HepG2 (cell line): ENCODE data around the gene GPT2. TPM values are rescaled to one million over a fixed set of nuclear protein-coding genes. Genes with fewer than 3 reads are reported as not detected.

ENCODE experiments used
- BCL6 ChIP-seq: IDR thresholded peaks from 2 replicates; pipeline ENCODE4 v1.6.1; 2016; ENCODE audit warnings: missing genetic modification reagents, missing compliant biosample characterization
- CENPT ChIP-seq: sonication (generic); formaldehyde crosslinking; IDR thresholded peaks from 2 replicates; pipeline ENCODE4 v1.8.0; 2022; ENCODE audit warnings: low read depth, mild to moderate bottlenecking, moderate library complexity, missing genetic modification reagents
- EZH2 ChIP-seq: conservative IDR thresholded peaks from 2 replicates; pipeline ENCODE4 v1.6.1; 2012; ENCODE audit warnings: mild to moderate bottlenecking, low read depth, low read length, moderate library complexity
- FOXJ3 ChIP-seq: sonication (generic); formaldehyde crosslinking; IDR thresholded peaks from 2 replicates; pipeline ENCODE4 v1.4.0; 2020; ENCODE audit warnings: missing genetic modification reagents, mild to moderate bottlenecking, borderline replicate concordance
- FOXP1 ChIP-seq, 2 experiments: fragments of 450-650 bp in 1 of 2; IDR thresholded peaks; 2 replicates each; pipeline ENCODE4 v1.6.1; 2017 to 2018; ENCODE audit warnings: antibody characterized with exemption in 1 of 2
- GATAD1 ChIP-seq: IDR thresholded peaks from 2 replicates; pipeline ENCODE4 v1.6.1; 2016; ENCODE audit warnings: missing genetic modification reagents, missing compliant biosample characterization
- GRHL1 ChIP-seq: sonication (generic); formaldehyde crosslinking; conservative IDR thresholded peaks from 2 replicates; pipeline ENCODE4 v1.8.0; 2022; ENCODE audit warnings: missing genetic modification reagents
- MED8 ChIP-seq: sonication (generic); formaldehyde crosslinking; IDR thresholded peaks from 2 replicates; pipeline ENCODE4 v1.8.1; 2023; ENCODE audit warnings: mild to moderate bottlenecking, missing genetic modification reagents; ENCODE audit not compliant: insufficient replicate concordance
- SMC3 ChIP-seq: IDR thresholded peaks from 2 replicates; pipeline ENCODE4 v1.6.1; 2011; ENCODE audit warnings: low read length, improper control_type of control experiment
- SP4 ChIP-seq: sonication (generic); formaldehyde crosslinking; IDR thresholded peaks from 2 replicates; pipeline ENCODE4 v1.8.1; 2023; ENCODE audit warnings: mild to moderate bottlenecking, missing genetic modification reagents
- TEAD2 ChIP-seq: sonication (generic); formaldehyde crosslinking; IDR thresholded peaks from 2 replicates; pipeline ENCODE4 v1.9.0; 2021; ENCODE audit warnings: missing genetic modification reagents
- WIZ ChIP-seq: sonication (generic); formaldehyde crosslinking; IDR thresholded peaks from 2 replicates; pipeline ENCODE4 v1.5.1; 2020; ENCODE audit warnings: mild to moderate bottlenecking, missing genetic modification reagents
- ZIK1 ChIP-seq: sonication (generic); formaldehyde crosslinking; IDR thresholded peaks from 2 replicates; pipeline ENCODE4 v1.5.0; 2020; ENCODE audit warnings: mild to moderate bottlenecking, low read depth, missing genetic modification reagents, borderline replicate concordance
- ZNF354B ChIP-seq: sonication (generic); formaldehyde crosslinking; IDR thresholded peaks from 2 replicates; pipeline ENCODE4 v1.8.0; 2022; ENCODE audit warnings: mild to moderate bottlenecking, missing genetic modification reagents
- ZNF616 ChIP-seq: sonication (generic); formaldehyde crosslinking; IDR thresholded peaks from 2 replicates; pipeline ENCODE4 v1.5.0; 2020; ENCODE audit warnings: low read depth, mild to moderate bottlenecking, missing genetic modification reagents
- ZNF891 ChIP-seq: sonication (generic); formaldehyde crosslinking; IDR thresholded peaks from 2 replicates; pipeline ENCODE4 v1.5.0; 2020; ENCODE audit warnings: mild to moderate bottlenecking, missing genetic modification reagents
- polyA plus RNA-seq, 8 experiments: library from polyadenylated mRNA; depleted of rRNA in 3 of 8; stranded (reverse) in 7 of 8; unstranded in 1 of 8; fragments of >200 nt; fragmentation: Illumina TruSeq in 4 of 8; extraction: Trizol in 4 of 8; gene quantifications; 2 replicates each; pipeline versions ENCODE4 v1.2.1 to v1.2.3, GENCODE V29; 2011 to 2016; ENCODE audit warnings: low read depth in 4 of 8, missing spikeins in 1 of 8, mixed read lengths in 1 of 8; ENCODE audit not compliant: insufficient read depth in 1 of 8
- total RNA-seq, 5 experiments: library from RNA; depleted of rRNA; stranded (reverse); fragments of >200 nt; fragmentation: Illumina TruSeq; extraction: Trizol; gene quantifications; 2 replicates each; pipeline ENCODE4 v1.2.3, GENCODE V29; 2016; ENCODE audit warnings: low read depth in 1 of 5
- TF ChIP-seq, protein P1 (sequence below): conservative IDR thresholded peaks from 2 replicates; pipeline ENCODE4 v1.6.1; 2018; ENCODE audit warnings: missing genetic modification reagents
- TF ChIP-seq, protein P2 (sequence below): sonication (generic); formaldehyde crosslinking; IDR thresholded peaks from 2 replicates; pipeline ENCODE4; 2020; ENCODE audit warnings: missing genetic modification reagents, mild to moderate bottlenecking, borderline replicate concordance
- TF ChIP-seq, protein P3 (sequence below): sonication (generic); formaldehyde crosslinking; IDR thresholded peaks from 2 replicates; pipeline ENCODE4 v1.4.0; 2020; ENCODE audit warnings: missing genetic modification reagents; ENCODE audit errors: not compliant biosample characterization
- TF ChIP-seq, protein P4 (sequence below): IDR thresholded peaks from 2 replicates; pipeline ENCODE4 v1.6.1; 2016

GPT2 gene
- total and polyA plus RNA-seq, 2 of the 13 experiments (the other 11 are each of a cell fraction or from before 2014, with no cell fraction given) = 138 to 267 TPM

- TF ChIP-seq ZIK1 = peak; percentile 97
- TF ChIP-seq, protein P1, sequence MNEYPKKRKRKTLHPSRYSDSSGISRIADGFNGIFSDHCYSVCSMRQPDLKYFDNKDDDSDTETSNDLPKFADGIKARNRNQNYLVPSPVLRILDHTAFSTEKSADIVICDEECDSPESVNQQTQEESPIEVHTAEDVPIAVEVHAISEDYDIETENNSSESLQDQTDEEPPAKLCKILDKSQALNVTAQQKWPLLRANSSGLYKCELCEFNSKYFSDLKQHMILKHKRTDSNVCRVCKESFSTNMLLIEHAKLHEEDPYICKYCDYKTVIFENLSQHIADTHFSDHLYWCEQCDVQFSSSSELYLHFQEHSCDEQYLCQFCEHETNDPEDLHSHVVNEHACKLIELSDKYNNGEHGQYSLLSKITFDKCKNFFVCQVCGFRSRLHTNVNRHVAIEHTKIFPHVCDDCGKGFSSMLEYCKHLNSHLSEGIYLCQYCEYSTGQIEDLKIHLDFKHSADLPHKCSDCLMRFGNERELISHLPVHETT = peak; percentile 94
- TF ChIP-seq BCL6 = peak; percentile 81
- peak; percentile 80 for TF ChIP-seq GATAD1
- no peak; the same call in 1 of the 2 replicates for TF ChIP-seq TEAD2 (CRISPR knock-in tag)
- no peak for TF ChIP-seq FOXP1 (IDR thresholded peaks at IDR 0.05)
- TF ChIP-seq FOXP1 (CRISPR knock-in tag; IDR thresholded peaks at IDR 0.05) = peak; percentile 62
- TF ChIP-seq SMC3 = no peak; the same call in 1 of the 2 replicates
- TF ChIP-seq, protein P2, sequence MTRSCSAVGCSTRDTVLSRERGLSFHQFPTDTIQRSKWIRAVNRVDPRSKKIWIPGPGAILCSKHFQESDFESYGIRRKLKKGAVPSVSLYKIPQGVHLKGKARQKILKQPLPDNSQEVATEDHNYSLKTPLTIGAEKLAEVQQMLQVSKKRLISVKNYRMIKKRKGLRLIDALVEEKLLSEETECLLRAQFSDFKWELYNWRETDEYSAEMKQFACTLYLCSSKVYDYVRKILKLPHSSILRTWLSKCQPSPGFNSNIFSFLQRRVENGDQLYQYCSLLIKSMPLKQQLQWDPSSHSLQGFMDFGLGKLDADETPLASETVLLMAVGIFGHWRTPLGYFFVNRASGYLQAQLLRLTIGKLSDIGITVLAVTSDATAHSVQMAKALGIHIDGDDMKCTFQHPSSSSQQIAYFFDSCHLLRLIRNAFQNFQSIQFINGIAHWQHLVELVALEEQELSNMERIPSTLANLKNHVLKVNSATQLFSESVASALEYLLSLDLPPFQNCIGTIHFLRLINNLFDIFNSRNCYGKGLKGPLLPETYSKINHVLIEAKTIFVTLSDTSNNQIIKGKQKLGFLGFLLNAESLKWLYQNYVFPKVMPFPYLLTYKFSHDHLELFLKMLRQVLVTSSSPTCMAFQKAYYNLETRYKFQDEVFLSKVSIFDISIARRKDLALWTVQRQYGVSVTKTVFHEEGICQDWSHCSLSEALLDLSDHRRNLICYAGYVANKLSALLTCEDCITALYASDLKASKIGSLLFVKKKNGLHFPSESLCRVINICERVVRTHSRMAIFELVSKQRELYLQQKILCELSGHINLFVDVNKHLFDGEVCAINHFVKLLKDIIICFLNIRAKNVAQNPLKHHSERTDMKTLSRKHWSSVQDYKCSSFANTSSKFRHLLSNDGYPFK (CRISPR knock-in tag) = peak; percentile 86; the same call in 1 of the 2 replicates
- TF ChIP-seq CENPT (CRISPR knock-in tag) = no peak; the same call in 1 of the 2 replicates
- TF ChIP-seq ZNF891 = peak; percentile 71; the same call in 1 of the 2 replicates
- TF ChIP-seq WIZ (CRISPR knock-in tag) = peak; percentile 51; the same call in 1 of the 2 replicates
- TF ChIP-seq FOXJ3 = peak; percentile 61; the same call in 1 of the 2 replicates
- TF ChIP-seq ZNF616 (CRISPR knock-in tag) = peak; percentile 90
- no peak for TF ChIP-seq MED8 (CRISPR knock-in tag)
- TF ChIP-seq ZNF354B (CRISPR knock-in tag) = peak; percentile 43; the same call in 1 of the 2 replicates
- no peak for TF ChIP-seq EZH2
- TF ChIP-seq, protein P3, sequence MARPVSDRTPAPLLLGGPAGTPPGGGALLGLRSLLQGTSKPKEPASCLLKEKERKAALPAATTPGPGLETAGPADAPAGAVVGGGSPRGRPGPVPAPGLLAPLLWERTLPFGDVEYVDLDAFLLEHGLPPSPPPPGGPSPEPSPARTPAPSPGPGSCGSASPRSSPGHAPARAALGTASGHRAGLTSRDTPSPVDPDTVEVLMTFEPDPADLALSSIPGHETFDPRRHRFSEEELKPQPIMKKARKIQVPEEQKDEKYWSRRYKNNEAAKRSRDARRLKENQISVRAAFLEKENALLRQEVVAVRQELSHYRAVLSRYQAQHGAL (CRISPR knock-in tag) = peak; percentile 37
- TF ChIP-seq, protein P4, sequence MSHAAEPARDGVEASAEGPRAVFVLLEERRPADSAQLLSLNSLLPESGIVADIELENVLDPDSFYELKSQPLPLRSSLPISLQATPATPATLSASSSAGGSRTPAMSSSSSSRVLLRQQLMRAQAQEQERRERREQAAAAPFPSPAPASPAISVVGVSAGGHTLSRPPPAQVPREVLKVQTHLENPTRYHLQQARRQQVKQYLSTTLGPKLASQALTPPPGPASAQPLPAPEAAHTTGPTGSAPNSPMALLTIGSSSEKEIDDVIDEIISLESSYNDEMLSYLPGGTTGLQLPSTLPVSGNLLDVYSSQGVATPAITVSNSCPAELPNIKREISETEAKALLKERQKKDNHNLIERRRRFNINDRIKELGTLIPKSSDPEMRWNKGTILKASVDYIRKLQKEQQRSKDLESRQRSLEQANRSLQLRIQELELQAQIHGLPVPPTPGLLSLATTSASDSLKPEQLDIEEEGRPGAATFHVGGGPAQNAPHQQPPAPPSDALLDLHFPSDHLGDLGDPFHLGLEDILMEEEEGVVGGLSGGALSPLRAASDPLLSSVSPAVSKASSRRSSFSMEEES (CRISPR knock-in tag) = peak; percentile 62
- TF ChIP-seq GRHL1 = no peak
- TF ChIP-seq SP4 (CRISPR knock-in tag) = peak; percentile 99
Measured at GRCh38 chr16:46883690-46884512, at the start of gene GPT2 (continued).
